Ovary (tissue), 9 donors: ENCODE results near the gene NHS. TPM values are rescaled to one million over a fixed set of nuclear protein-coding genes. Genes with fewer than 3 reads are reported as not detected.

Experiments used
- DNase-seq, 5 donors: peaks; one replicate each; pipeline ENCODE4 v3.0.0-alpha.2; 2019 to 2020
- H3K27ac ChIP-seq, 2 donors: fragments of 200-600 bp; one replicate each; pipeline versions ENCODE4 v1.5.1 to v1.8.0; 2019 to 2022
- H3K27me3 ChIP-seq: fragments of 200-600 bp; one replicate; pipeline ENCODE4 v1.8.0; 2022
- H3K36me3 ChIP-seq: fragments of 200-600 bp; sonication (generic); one replicate; pipeline ENCODE4 v1.5.1; 2019
- H3K4me1 ChIP-seq: one replicate; pipeline ENCODE4 v1.8.1; 2013; ENCODE audit warnings: mild to moderate bottlenecking, moderate library complexity; ENCODE audit not compliant: insufficient read depth
- H3K4me3 ChIP-seq: fragments of 200-600 bp; sonication (generic); one replicate; pipeline ENCODE4 v1.5.1; 2017
- H3K9me3 ChIP-seq, 2 donors: fragments of 200-600 bp in 1 of 2; sonication (generic) in 1 of 2; one replicate each; pipeline versions ENCODE4 v1.5.1 to v1.8.1; 2013 to 2019; ENCODE audit warnings: mild to moderate bottlenecking in 1 of 2, moderate library complexity in 1 of 2
- EP300 ChIP-seq: sonication (generic); formaldehyde crosslinking; IDR thresholded peaks from one replicate; pipeline ENCODE4 v1.6.1; 2017; ENCODE audit warnings: antibody characterized with exemption
- POLR2A ChIP-seq: fragments of 450-650 bp; IDR thresholded peaks from one replicate; pipeline ENCODE4 v1.6.1; 2017; ENCODE audit warnings: antibody characterized with exemption, mild to moderate bottlenecking, moderate library complexity
- WGBS, 3 donors: extraction: QIAGEN DNeasy Blood & Tissue Kit in 1 of 3; methylation state at CpG; one replicate each; pipeline versions ENCODE4 v1.1.5 to v1.1.7; 2013 to 2017; 5-methylcytosine and 5-hydroxymethylcytosine counted together
- intact Hi-C, 4 donors: fragments of 100-400 bp; cut with DNase I; formaldehyde crosslinking; loops; one replicate each; pipeline versions ENCODE4 v1.11.0 to v1.15.1; 2022 to 2023
- polyA plus RNA-seq, 2 donors: library from polyadenylated mRNA; stranded (reverse); fragments of 200-250 nt in 1 of 2; fragments of 350-450 nt in 1 of 2; fragmentation: Illumina TruSeq in 1 of 2; extraction: RNeasy Lipid Tissue Mini Kit (QIAGEN cat#74804) in 1 of 2; gene quantifications; one replicate each; pipeline ENCODE4 v1.2.3, GENCODE V29; 2013 to 2014
- total RNA-seq, 7 donors: library from RNA; depleted of rRNA in 2 of 7; stranded (reverse); fragments of >200 nt in 2 of 7; fragmentation: NEBNext Ultra II Directional in 3 of 7; extraction: Animal tissue kit (Norgen Biotek cat#: 25700) in 3 of 7; gene quantifications; one replicate each; pipeline versions ENCODE4 v1.1.0 to v1.2.4, GENCODE V29; 2016 to 2023
- TF ChIP-seq, protein P1 (sequence below), 3 donors: fragments of 450-650 bp in 2 of 3; fragments of 200-600 bp in 1 of 3; IDR thresholded peaks; one replicate each; pipeline versions ENCODE4 v1.5.1 to v1.8.0; 2016 to 2022; ENCODE audit warnings: antibody characterized with exemption in 3 of 3, mild to moderate bottlenecking in 1 of 3
- donor health status: DM: no; HTN: no; CAD: no; lungs with moderate emphysema.
- donor health status: DM: no; HTN: no; CAD: no.
- donor health status: Bipolar disorder and iron deficiency.
- donor health status: DM: yes; HTN: yes; CAD: no.
- donor health status: DM: no; HTN: no; CAD: no.
- donor health status: DM: yes; HTN: yes; CAD: no.

The NHS gene
- total and polyA plus RNA-seq, 9 donors: 2.3 to 9.5 (median 6.7) TPM

- 29 to 32% (median 31%) methylated on average over 2 of the region's 2 CpGs for WGBS, 3 donors
- H3K27ac ChIP-seq: no peak overlapping the region
- TF ChIP-seq, protein P1, sequence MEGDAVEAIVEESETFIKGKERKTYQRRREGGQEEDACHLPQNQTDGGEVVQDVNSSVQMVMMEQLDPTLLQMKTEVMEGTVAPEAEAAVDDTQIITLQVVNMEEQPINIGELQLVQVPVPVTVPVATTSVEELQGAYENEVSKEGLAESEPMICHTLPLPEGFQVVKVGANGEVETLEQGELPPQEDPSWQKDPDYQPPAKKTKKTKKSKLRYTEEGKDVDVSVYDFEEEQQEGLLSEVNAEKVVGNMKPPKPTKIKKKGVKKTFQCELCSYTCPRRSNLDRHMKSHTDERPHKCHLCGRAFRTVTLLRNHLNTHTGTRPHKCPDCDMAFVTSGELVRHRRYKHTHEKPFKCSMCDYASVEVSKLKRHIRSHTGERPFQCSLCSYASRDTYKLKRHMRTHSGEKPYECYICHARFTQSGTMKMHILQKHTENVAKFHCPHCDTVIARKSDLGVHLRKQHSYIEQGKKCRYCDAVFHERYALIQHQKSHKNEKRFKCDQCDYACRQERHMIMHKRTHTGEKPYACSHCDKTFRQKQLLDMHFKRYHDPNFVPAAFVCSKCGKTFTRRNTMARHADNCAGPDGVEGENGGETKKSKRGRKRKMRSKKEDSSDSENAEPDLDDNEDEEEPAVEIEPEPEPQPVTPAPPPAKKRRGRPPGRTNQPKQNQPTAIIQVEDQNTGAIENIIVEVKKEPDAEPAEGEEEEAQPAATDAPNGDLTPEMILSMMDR (IDR thresholded peaks at IDR 0.05): no peak
- TF ChIP-seq POLR2A (no peak), EP300 (no peak)
- DNase-seq: no peak
- H3K27me3 ChIP-seq: no peaks in the 10 kb centered on the region
- no peaks in the 10 kb centered on the region for H3K36me3 ChIP-seq
- H3K4me1 ChIP-seq: no peaks in the 10 kb centered on the region
- H3K9me3 ChIP-seq: no peaks in the 10 kb centered on the region
- H3K4me3 ChIP-seq: no peak overlapping the region
- intact Hi-C loops: no loop called here
Observed at GRCh38 chrX:17555846-17556245, 180.8 kb downstream of the NHS start.

DNA sequence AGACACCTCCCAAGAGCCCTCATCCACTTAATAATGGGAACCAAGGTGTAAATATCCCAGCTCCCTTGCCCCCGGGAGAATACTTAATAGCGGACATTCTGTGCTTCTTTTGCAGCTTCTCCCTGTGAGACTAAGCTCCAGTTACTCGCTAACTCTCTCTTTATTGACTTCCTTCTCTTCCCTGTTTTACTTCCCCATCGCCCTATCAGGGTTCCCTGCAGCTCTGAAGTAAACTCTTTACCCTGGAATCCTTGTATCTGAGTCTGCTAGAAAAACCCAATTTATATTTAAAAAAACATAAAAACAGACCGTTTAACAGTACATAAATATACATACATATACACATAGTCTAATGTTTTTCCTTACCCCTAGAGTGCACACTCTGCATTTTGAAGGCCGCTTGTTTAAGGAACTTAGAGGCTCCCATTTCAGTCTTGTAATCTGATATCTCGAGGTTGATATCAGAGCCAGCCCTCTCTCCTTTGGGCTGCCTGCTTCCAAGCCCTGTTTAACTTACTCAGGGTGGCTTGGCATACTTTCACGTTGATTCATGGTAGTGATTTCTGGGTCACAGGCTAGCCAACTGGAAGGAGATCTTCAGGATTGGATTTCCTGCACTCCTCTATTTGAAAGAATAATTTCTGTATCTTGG, 184.9 kb downstream of the NHS start:
- no peaks in the 10 kb centered on the region for H3K4me1 ChIP-seq
- WGBS, 3 donors: 38 to 42% (median 41%) methylated on average over 8 of the region's 8 CpGs
- H3K36me3 ChIP-seq: no peaks in the 10 kb centered on the region
- H3K27me3 ChIP-seq: no peaks in the 10 kb centered on the region
- intact Hi-C loops: no loop called here
- H3K4me3 ChIP-seq: no peak overlapping the region
- no peak for TF ChIP-seq POLR2A
- TF ChIP-seq EP300: no peak
- TF ChIP-seq, protein P1 (IDR thresholded peaks at IDR 0.05): no peak
- H3K27ac ChIP-seq: no peak overlapping the region
- no peak for DNase-seq
- no peaks in the 10 kb centered on the region for H3K9me3 ChIP-seq

DNA sequence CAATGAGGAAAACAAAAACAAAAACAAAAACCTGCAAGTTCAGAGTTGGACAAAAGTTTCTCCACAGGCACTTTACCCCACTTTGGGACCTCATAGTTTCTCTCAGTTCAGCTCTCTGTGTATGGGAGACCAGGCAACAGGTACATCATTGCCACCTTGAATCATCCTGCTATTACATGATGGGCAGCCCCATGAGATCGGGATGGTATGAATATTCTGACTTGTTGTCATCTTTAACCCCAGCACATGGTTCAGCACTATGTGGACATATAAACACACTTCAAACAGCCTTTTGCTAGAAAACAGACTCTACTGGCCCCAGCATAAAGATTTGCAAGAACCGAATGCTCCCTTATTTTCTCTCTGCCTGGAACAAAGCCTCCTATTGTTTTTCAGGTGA, 185.4 kb downstream of the NHS start:
- DNase-seq: no peak
- no peaks in the 10 kb centered on the region for H3K36me3 ChIP-seq
- H3K4me3 ChIP-seq: no peak overlapping the region
- TF ChIP-seq EP300 (no peak), POLR2A (no peak)
- TF ChIP-seq, protein P1 (IDR thresholded peaks at IDR 0.05): no peak
- H3K9me3 ChIP-seq: no peaks in the 10 kb centered on the region
- intact Hi-C loops: no loop called here
- H3K4me1 ChIP-seq: no peaks in the 10 kb centered on the region
- H3K27ac ChIP-seq: no peak overlapping the region
- H3K27me3 ChIP-seq: no peaks in the 10 kb centered on the region
- WGBS, 3 donors: 78 to 84% (median 81%) methylated on average over 2 of the region's 2 CpGs

- H3K4me3 ChIP-seq: no peak overlapping the region
- H3K27me3 ChIP-seq: no peaks in the 10 kb centered on the region
- no peaks in the 10 kb centered on the region for H3K4me1 ChIP-seq
- DNase-seq: no peak
- 81 to 86% (median 85%) methylated on average over 2 of the region's 2 CpGs for WGBS, 3 donors
- intact Hi-C loops: no loop called here
- no peak overlapping the region for H3K27ac ChIP-seq
- no peak for TF ChIP-seq EP300
- TF ChIP-seq POLR2A: no peak
- TF ChIP-seq, protein P1 (IDR thresholded peaks at IDR 0.05): no peak
- no peaks in the 10 kb centered on the region for H3K9me3 ChIP-seq
- H3K36me3 ChIP-seq: no peaks in the 10 kb centered on the region
Observed at GRCh38 chrX:17563076-17563475, 188.1 kb downstream of the NHS start.
